ENCODE data around the gene MEGF11. TPM values are rescaled to one million over a fixed set of nuclear protein-coding genes. Genes with fewer than 3 reads are reported as not detected.

Gene MEGF11
- polyA plus RNA-seq, 1 of the 3 experiments (the other 2 are of a cell fraction) = not detected

GRCh38 chr15:66105286-66106265, 148.0 kb downstream of the MEGF11 start:
- Histone ChIP-seq H4K20me1 (ENCODE audit: insufficient read depth) (no peaks in the 10 kb centered on the region), H3K9me2 (no peaks in the 10 kb centered on the region), H3F3A (replicated peaks; ENCODE audit: insufficient read depth) (no peaks in the 10 kb centered on the region), H3K27ac (ENCODE audit: low read depth in 2 of 2, low read length in 1 of 2) (no peak overlapping the region), H3K9me3 (no peaks in the 10 kb centered on the region), H3K79me2 (ENCODE audit: insufficient read depth) (no peaks in the 10 kb centered on the region), H3K36me3 (replicated peaks in 1 of 2; ENCODE audit: control insufficient read depth in 1 of 2, insufficient read depth in 2 of 2, low read length in 1 of 2) (no peaks in the 10 kb centered on the region), H2AFZ (ENCODE audit: low read depth) (no peak overlapping the region), H3K9ac (no peak overlapping the region), H3K4me2 (no peak overlapping the region), H3K4me3 (ENCODE audit: low read depth in 2 of 2, low read length in 1 of 2) (no peak overlapping the region), H3K27me3 (ENCODE audit: insufficient read depth) (peaks cover 35% of the 10 kb centered on the region), H3K4me1 (ENCODE audit: control insufficient read depth in 1 of 2, insufficient read depth in 2 of 2, low read depth in 1 of 2, low read length in 1 of 2) (no peaks in the 10 kb centered on the region; a peak in 1 of 4 replicates)
- POLR2A ChIA-PET = no interaction called here
- 55% methylated on average over 8 of the region's 9 CpGs for WGBS (ENCODE audit: low lambda C conversion rate)
- TF ChIP-seq TAF1 (IDR thresholded peaks at IDR 0.05; ENCODE audit: borderline replicate concordance, low read depth, low read length) (no peak), GABPA (IDR thresholded peaks at IDR 0.05; ENCODE audit: low read depth) (no peak), REST (IDR thresholded peaks at IDR 0.05; ENCODE audit: low read depth, low read length) (no peak), POLR2AphosphoS5 (IDR thresholded peaks at IDR 0.05; ENCODE audit: low read depth, low read length) (no peak), NRF1 (IDR thresholded peaks at IDR 0.05; ENCODE audit: low read depth, low read length) (no peak), USF2 (IDR thresholded peaks at IDR 0.05; ENCODE audit: borderline replicate concordance, low read depth, low read length) (no peak), FOXM1 (IDR thresholded peaks at IDR 0.05; ENCODE audit: low read depth) (no peak), MAX (IDR thresholded peaks at IDR 0.05; ENCODE audit: low read depth) (no peak), CTCF (IDR thresholded peaks at IDR 0.05) (no peak), GATA2 (CRISPR knock-in tag; IDR thresholded peaks at IDR 0.05) (no peak), JUND (IDR thresholded peaks at IDR 0.05) (no peak), FOXJ3 (CRISPR knock-in tag; IDR thresholded peaks at IDR 0.05) (no peak)
- DNase-seq = no peak
- CTCF ChIA-PET = interaction anchor here (1.8 kb wide), 1 partner anchor 19 kb away, joined by 6 read pairs; no protein-coding TSS in a partner anchor
